K562 (cell line): ENCODE results near the gene PLSCR5.

ENCODE experiments used
- ELF1 ChIP-seq: fragments of 200-800 bp; sonication (Bioruptor generic); IDR thresholded peaks from 2 replicates; pipeline ENCODE4 v1.6.1; 2016; ENCODE audit warnings: missing genetic modification characterization, missing compliant biosample characterization
- EZH2 ChIP-seq: IDR thresholded peaks from 2 replicates; pipeline ENCODE4 v1.6.1; 2012; ENCODE audit warnings: low read depth, mild to moderate bottlenecking, inconsistent platforms, low read length, borderline replicate concordance
- FOSL1 ChIP-seq: fragments of 200-800 bp; sonication (Bioruptor generic); conservative IDR thresholded peaks from 2 replicates; pipeline ENCODE4 v1.6.1; 2016; ENCODE audit warnings: missing genetic modification characterization, missing compliant biosample characterization
- HCFC1 ChIP-seq: IDR thresholded peaks from 2 replicates; pipeline ENCODE4 v1.6.1; 2012; ENCODE audit warnings: low read depth, low read length, improper control_type of control experiment
- HDAC6 ChIP-seq: IDR thresholded peaks from 2 replicates; pipeline ENCODE4 v1.6.1; 2012; ENCODE audit warnings: low read depth, mild to moderate bottlenecking, control low read depth, inconsistent platforms, low read length, moderate library complexity
- MED1 ChIP-seq: sonication (generic); formaldehyde crosslinking; IDR thresholded peaks from 2 replicates; pipeline ENCODE4 v1.8.1; 2023; ENCODE audit warnings: missing genetic modification reagents, borderline replicate concordance
- POLR2A ChIP-seq: fragments of 450-650 bp; conservative IDR thresholded peaks from 2 replicates; pipeline ENCODE4 v1.6.1; 2016
- RFX5 ChIP-seq: IDR thresholded peaks from 2 replicates; pipeline ENCODE4 v1.6.1; 2011; ENCODE audit warnings: low read depth, mild to moderate bottlenecking, improper control_type of control experiment, low read length
- SPI1 ChIP-seq: IDR thresholded peaks from 2 replicates; pipeline ENCODE4 v1.6.1; 2011; ENCODE audit warnings: low read depth, low read length, control low read depth, borderline replicate concordance
- ZBTB1 ChIP-seq: sonication (generic); formaldehyde crosslinking; IDR thresholded peaks from 2 replicates; pipeline ENCODE4 v1.8.1; 2023; ENCODE audit warnings: missing genetic modification reagents, low read depth, mild to moderate bottlenecking, borderline replicate concordance
- ZNF318 ChIP-seq, 2 experiments: fragments of 450-650 bp; IDR thresholded peaks; 2 replicates each; pipeline ENCODE4 v1.6.1; 2016; ENCODE audit warnings: mild to moderate bottlenecking in 2 of 2, borderline replicate concordance in 1 of 2, low read depth in 1 of 2, moderate library complexity in 1 of 2

- no peak for TF ChIP-seq ZNF318 (IDR thresholded peaks at IDR 0.05; ENCODE audit: borderline replicate concordance in 1 of 2, low read depth in 1 of 2)
- TF ChIP-seq ZBTB1 = no peak
- TF ChIP-seq POLR2A = no peak
- no peak for TF ChIP-seq HCFC1
- no peak for TF ChIP-seq ELF1 (tag)
- no peak for TF ChIP-seq EZH2
- no peak for TF ChIP-seq MED1 (CRISPR knock-in tag)
- TF ChIP-seq RFX5 = no peak
- TF ChIP-seq SPI1 = no peak
- no peak for TF ChIP-seq FOSL1 (tag)
- TF ChIP-seq HDAC6 = no peak
Measured at GRCh38 chr3:146594843-146595482, 10.2 kb downstream of the PLSCR5 start.
